Large intestine (tissue), 3 donors: Measurements from ENCODE around the gene OR2D2. TPM values are rescaled to one million over a fixed set of nuclear protein-coding genes. Genes with fewer than 3 reads are reported as not detected.
A peak's percentile ranks its signal among the peaks of the same experiment; 100 is the strongest.
"Not testable (repeated sequence)": the region's sequence is repeated elsewhere in the genome, so short reads cannot be mapped to it uniquely, and the experiment has no call there.

Experiments used
- DNase-seq, 2 donors: peaks; one replicate each; pipeline versions ENCODE4 v3.0.0 to v3.0.0-alpha.2; 2013
- H3K27ac ChIP-seq: one replicate; pipeline ENCODE4 v1.5.1; 2013; ENCODE audit warnings: low read length
- H3K27me3 ChIP-seq: 2 replicates; pipeline ENCODE4 v1.6.1; 2013; ENCODE audit warnings: low read length; ENCODE audit not compliant: control insufficient read depth, insufficient read depth
- H3K36me3 ChIP-seq: 2 replicates; pipeline ENCODE4 v1.6.1; 2013; ENCODE audit warnings: low read length; ENCODE audit not compliant: control insufficient read depth, insufficient read depth
- H3K4me1 ChIP-seq: one replicate; pipeline ENCODE4 v1.6.1; 2013; ENCODE audit warnings: low read length; ENCODE audit not compliant: control insufficient read depth, insufficient read depth
- H3K4me3 ChIP-seq: one replicate; pipeline ENCODE4 v1.5.1; 2013; ENCODE audit warnings: low read length
- H3K9me3 ChIP-seq: one replicate; pipeline ENCODE4 v1.6.1; 2013; ENCODE audit warnings: mild to moderate bottlenecking, low read depth, low read length, moderate library complexity; ENCODE audit not compliant: control insufficient read depth
- WGBS: methylation state at CpG from one replicate; pipeline ENCODE4 v1.1.5; 2013; ENCODE audit warnings: low lambda C conversion rate; ENCODE audit not compliant: insufficient coverage; 5-methylcytosine and 5-hydroxymethylcytosine counted together
- polyA plus RNA-seq: library from polyadenylated mRNA; unstranded; fragments of 120-200 nt; gene quantifications from one replicate; pipeline ENCODE4 v1.2.1, GENCODE V29; 2013

The OR2D2 gene
- polyA plus RNA-seq, 1 donor, result not detected

- DNase-seq, result no peak
- Histone ChIP-seq H3K9me3 (peaks cover 4% of the 10 kb centered on the region), H3K4me1 (no peaks in the 10 kb centered on the region), H3K36me3 (no peaks in the 10 kb centered on the region), H3K27ac (no peak overlapping the region), H3K4me3 (no peak overlapping the region), H3K27me3 (no peaks in the 10 kb centered on the region)
- no CpG with 5 or more reads among the region's 2 CpGs for WGBS
Observed at GRCh38 chr11:6919698-6920097, 27.4 kb upstream of the OR2D2 start.

GRCh38 chr11:6911948-6912347 lies 19.6 kb upstream of the OR2D2 start:
- Histone ChIP-seq H3K36me3 (no peaks in the 10 kb centered on the region), H3K27ac (no peak overlapping the region), H3K27me3 (no peaks in the 10 kb centered on the region), H3K4me1 (no peaks in the 10 kb centered on the region), H3K9me3 (no peaks in the 10 kb centered on the region), H3K4me3 (no peak overlapping the region)
- WGBS, result no CpG with 5 or more reads among the region's 3 CpGs
- no peak for DNase-seq

- no peak overlapping the region for H3K4me3 ChIP-seq
- H3K27me3 ChIP-seq, result no peaks in the 10 kb centered on the region
- no peak overlapping the region for H3K27ac ChIP-seq
- DNase-seq, result no peak
- no peaks in the 10 kb centered on the region for H3K9me3 ChIP-seq
- no peaks in the 10 kb centered on the region for H3K36me3 ChIP-seq
- WGBS, result 100% methylated on average over 2 of the region's 3 CpGs
- H3K4me1 ChIP-seq, result no peaks in the 10 kb centered on the region
Observed at GRCh38 chr11:6911378-6911777, 19.1 kb upstream of the OR2D2 start.

DNA sequence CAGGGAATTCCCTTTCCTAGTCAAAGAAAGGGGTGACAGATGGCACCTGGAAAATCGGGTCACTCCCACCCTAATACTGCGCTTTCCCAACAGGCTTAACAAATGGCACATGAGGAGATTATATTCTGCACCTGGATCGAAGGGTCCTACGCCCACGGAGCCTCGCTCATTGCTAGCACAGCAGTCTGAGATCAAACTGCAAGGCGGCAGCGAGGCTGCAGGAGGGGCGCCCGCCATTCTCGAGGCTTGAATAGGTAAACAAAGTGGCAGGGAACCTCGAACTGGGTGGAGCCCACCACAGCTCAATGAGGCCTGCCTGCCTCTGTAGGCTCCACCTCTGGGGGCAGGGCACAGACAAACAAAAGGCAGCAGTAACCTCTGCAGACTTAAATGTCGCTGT lies 12.5 kb upstream of the OR2D2 start:
- not testable (repeated sequence) for H3K36me3 ChIP-seq, H3K4me3 ChIP-seq, H3K4me1 ChIP-seq, H3K27me3 ChIP-seq, DNase-seq, H3K9me3 ChIP-seq, H3K27ac ChIP-seq
- WGBS, result no CpG with 5 or more reads among the region's 13 CpGs

DNA sequence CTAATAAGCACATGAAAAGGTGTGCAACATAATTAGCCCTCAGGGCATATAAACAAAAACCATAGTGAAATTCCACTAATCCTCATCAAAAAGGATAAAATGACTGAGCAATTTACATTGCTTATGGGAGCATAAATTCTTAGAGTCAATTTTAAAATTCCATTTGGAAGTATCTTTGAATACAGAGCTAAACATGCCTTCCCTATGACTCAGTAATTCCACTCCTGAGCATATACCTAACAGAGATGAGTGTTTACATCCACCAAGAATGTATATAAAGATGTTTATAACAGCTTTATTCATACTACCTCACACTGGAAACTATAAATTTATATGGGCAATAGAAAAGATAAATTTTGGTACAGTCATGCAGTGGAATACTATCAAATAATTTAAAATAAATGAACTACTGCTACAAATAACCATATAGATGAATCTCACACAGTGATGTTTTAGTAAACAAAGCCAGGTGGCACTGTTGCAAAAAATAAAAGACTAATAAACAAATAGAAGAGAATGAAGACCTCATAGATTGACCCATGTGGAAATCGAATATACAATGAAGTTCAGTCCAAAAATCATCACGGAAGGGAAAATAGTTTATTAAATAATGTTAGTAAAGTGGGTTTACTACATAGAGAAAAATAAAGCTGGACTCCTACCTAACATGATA lies 8.2 kb upstream of the OR2D2 start:
- WGBS, result 83% methylated on average over 2 of the region's 2 CpGs
- no peaks in the 10 kb centered on the region for H3K36me3 ChIP-seq
- no peak for DNase-seq
- no peak overlapping the region for H3K4me3 ChIP-seq
- H3K27ac ChIP-seq, result no peak overlapping the region
- H3K4me1 ChIP-seq, result no peaks in the 10 kb centered on the region
- no peaks in the 10 kb centered on the region for H3K9me3 ChIP-seq
- H3K27me3 ChIP-seq, result no peaks in the 10 kb centered on the region

DNA sequence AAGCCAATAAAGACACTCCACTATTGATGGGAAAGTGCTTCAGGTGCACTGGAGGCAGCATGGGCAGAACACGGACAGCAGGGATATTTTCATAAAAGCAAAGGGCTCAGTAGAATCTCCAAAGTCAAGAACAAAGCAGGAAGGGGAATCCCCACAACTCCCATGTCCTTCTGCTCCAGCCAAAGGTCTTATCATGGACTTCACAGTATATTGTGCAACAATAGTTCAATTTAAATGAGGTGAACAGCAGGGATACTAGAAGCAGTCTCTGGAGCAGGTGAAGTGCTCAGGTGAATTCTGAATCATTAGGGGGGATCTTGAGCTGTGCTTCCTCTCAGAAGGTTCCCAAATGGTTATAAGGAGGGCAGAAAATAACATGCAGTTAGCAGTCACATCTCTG lies 6.6 kb upstream of the OR2D2 start:
- Histone ChIP-seq H3K36me3 (no peaks in the 10 kb centered on the region), H3K9me3 (no peaks in the 10 kb centered on the region), H3K27ac (no peak overlapping the region), H3K27me3 (no peaks in the 10 kb centered on the region), H3K4me3 (no peak overlapping the region), H3K4me1 (no peaks in the 10 kb centered on the region)
- DNase-seq, result no peak
- no CpG with 5 or more reads among the region's 1 CpG for WGBS

DNA sequence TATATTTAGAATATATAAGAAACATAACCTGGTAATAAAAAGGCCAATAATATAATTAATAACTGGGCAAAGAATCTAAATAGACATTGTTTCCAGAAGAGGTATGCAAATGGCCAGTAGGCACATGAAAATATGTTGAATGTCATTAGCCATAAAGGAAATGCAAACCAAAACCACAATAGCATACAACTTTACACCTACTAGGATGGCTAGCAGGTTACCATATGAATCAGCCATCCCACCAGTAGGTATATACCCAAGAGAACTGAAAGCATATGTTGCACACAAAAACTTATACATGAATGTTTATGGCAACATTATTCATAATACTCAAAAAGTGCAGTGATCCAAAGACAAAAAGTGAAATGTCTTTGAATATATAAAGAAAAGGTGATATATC lies 2.7 kb upstream of the OR2D2 start:
- H3K4me3 ChIP-seq, result no peak overlapping the region

DNA sequence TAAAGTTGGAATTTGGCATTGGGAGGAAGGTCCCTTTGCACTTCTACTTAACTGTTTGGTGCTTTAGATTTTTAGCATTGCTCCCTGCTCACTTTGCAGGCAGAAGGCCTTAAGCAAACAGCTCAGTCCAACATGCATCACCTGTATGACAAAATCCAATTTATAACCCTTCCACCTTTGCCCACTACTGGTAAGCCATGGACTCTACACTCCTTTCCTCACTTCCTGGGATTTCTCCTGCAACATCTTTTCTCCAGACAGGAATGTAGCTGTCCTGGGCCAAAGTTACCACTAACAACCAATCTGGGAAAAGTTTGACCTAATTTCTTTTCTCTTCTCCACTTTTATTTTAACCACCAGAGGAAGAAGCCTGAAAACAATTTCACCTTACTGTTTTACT lies 1.8 kb upstream of the OR2D2 start:
- Histone ChIP-seq H3K27me3 (no peaks in the 10 kb centered on the region), H3K27ac (no peak overlapping the region), H3K36me3 (no peaks in the 10 kb centered on the region), H3K4me1 (no peaks in the 10 kb centered on the region), H3K9me3 (no peaks in the 10 kb centered on the region), H3K4me3 (no peak overlapping the region)
- peak in 1 of 2 donors; percentile 18 for DNase-seq

More for the DNA sequence above, 2.7 kb upstream of the OR2D2 start:
- Histone ChIP-seq H3K27me3 (no peaks in the 10 kb centered on the region), H3K27ac (no peak overlapping the region), H3K36me3 (no peaks in the 10 kb centered on the region), H3K4me1 (no peaks in the 10 kb centered on the region), H3K9me3 (no peaks in the 10 kb centered on the region)
- DNase-seq, result no peak

- 88% methylated on average over 1 of the region's 1 CpG for WGBS
- Histone ChIP-seq H3K36me3 (no peaks in the 10 kb centered on the region), H3K4me3 (no peak overlapping the region), H3K4me1 (no peaks in the 10 kb centered on the region), H3K9me3 (no peaks in the 10 kb centered on the region), H3K27me3 (no peaks in the 10 kb centered on the region), H3K27ac (no peak overlapping the region)
- DNase-seq, result no peak
Observed at GRCh38 chr11:6889835-6890234, 2.5 kb downstream of the OR2D2 start.

GRCh38 chr11:6888830-6889229 lies 3.5 kb downstream of the OR2D2 start:
- Histone ChIP-seq H3K4me1 (no peaks in the 10 kb centered on the region), H3K9me3 (no peaks in the 10 kb centered on the region), H3K4me3 (no peak overlapping the region), H3K27ac (no peak overlapping the region), H3K27me3 (no peaks in the 10 kb centered on the region), H3K36me3 (no peaks in the 10 kb centered on the region)
- WGBS, result 93% methylated on average over 2 of the region's 4 CpGs
- DNase-seq, result no peak

GRCh38 chr11:6887711-6888110 lies 4.6 kb downstream of the OR2D2 start:
- H3K4me1 ChIP-seq, H3K27me3 ChIP-seq, DNase-seq, H3K9me3 ChIP-seq, H3K27ac ChIP-seq, H3K36me3 ChIP-seq, H3K4me3 ChIP-seq: not testable (repeated sequence)
- no CpG with 5 or more reads among the region's 5 CpGs for WGBS
